Body of pancreas (tissue), 4 donors: ENCODE measurements around the gene NR6A1. TPM values are rescaled to one million over a fixed set of nuclear protein-coding genes. Genes with fewer than 3 reads are reported as not detected.

ENCODE experiments used
- ATAC-seq: fragments of 150-250 bp; one replicate; pipeline ENCODE4 v1.9.1; 2016
- DNase-seq, 4 donors: peaks; one replicate each; pipeline ENCODE4 v3.0.0-alpha.2; 2019
- H3K27ac ChIP-seq, 4 donors: fragments of 200-600 bp; sonication (generic); 1 replicate in 3 of 4; 2 replicates in 1 of 4; pipeline versions ENCODE4 v1.5.1 to v1.6.1; 2016 to 2019; ENCODE audit warnings: mild to moderate bottlenecking in 1 of 4, mixed read lengths in 1 of 4, moderate library complexity in 1 of 4
- H3K27me3 ChIP-seq, 2 donors: fragments of 200-600 bp; sonication (generic); one replicate each; pipeline ENCODE4 v1.6.0; 2016; ENCODE audit warnings: mild to moderate bottlenecking in 1 of 2
- H3K36me3 ChIP-seq, 2 donors: fragments of 200-600 bp; sonication (generic); replicated peaks in 1 of 2; 2 replicates each; pipeline ENCODE4 v1.5.1; 2016; ENCODE audit warnings: low read depth in 2 of 2; ENCODE audit not compliant: insufficient read depth in 1 of 2
- H3K4me1 ChIP-seq: fragments of 200-600 bp; sonication (generic); one replicate; pipeline ENCODE4 v1.6.0; 2016
- H3K4me3 ChIP-seq, 2 donors: fragments of 200-600 bp; sonication (generic); 1 replicate in 1 of 2; 2 replicates in 1 of 2; pipeline ENCODE4 v1.5.1; 2016 to 2019
- H3K9me3 ChIP-seq, 3 donors: fragments of 200-600 bp; sonication (generic); 1 replicate in 2 of 3; 2 replicates in 1 of 3; pipeline ENCODE4 v1.5.1; 2016
- POLR2A ChIP-seq, 3 donors: fragments of 450-650 bp; IDR thresholded peaks; one replicate each; pipeline ENCODE4 v1.6.1; 2016; ENCODE audit warnings: antibody characterized with exemption in 3 of 3, mild to moderate bottlenecking in 2 of 3
- WGBS, 2 donors: methylation state at CpG; one replicate each; pipeline ENCODE4 v1.1.5; 2017; 5-methylcytosine and 5-hydroxymethylcytosine counted together
- intact Hi-C: fragments of 100-400 bp; cut with DNase I; formaldehyde crosslinking; loops from one replicate; pipeline ENCODE4 v1.15.1; 2023
- total RNA-seq, 2 donors: library from RNA; depleted of rRNA; stranded (reverse); fragments of >200 nt; gene quantifications; one replicate each; pipeline ENCODE4 v1.1.0, GENCODE V29; 2016
- TF ChIP-seq, protein P1 (sequence below), 7 experiments: fragments of 450-650 bp in 4 of 7; fragments of 200-600 bp in 3 of 7; sonication (generic) in 3 of 7; IDR thresholded peaks; one replicate each; pipeline ENCODE4 v1.5.1; 2016 to 2019; ENCODE audit warnings: antibody characterized with exemption in 7 of 7

NR6A1 gene
- total RNA-seq, 2 donors from 2014 or later = 3.3 to 3.9 TPM

- Histone ChIP-seq H3K4me3 (no peak overlapping the region), H3K4me1 (peaks cover 46% of the 10 kb centered on the region), H3K27ac (peak overlapping the region in 2 of 4 donors; percentile 25 to 41), H3K36me3 (no peaks in the 10 kb centered on the region), H3K27me3 (no peaks in the 10 kb centered on the region), H3K9me3 (no peaks in the 10 kb centered on the region)
- DNase-seq (no peak), ATAC-seq (no peak)
- intact Hi-C loops = no loop called here
- no peak for TF ChIP-seq POLR2A (IDR thresholded peaks at IDR 0.05)
- TF ChIP-seq, protein P1, sequence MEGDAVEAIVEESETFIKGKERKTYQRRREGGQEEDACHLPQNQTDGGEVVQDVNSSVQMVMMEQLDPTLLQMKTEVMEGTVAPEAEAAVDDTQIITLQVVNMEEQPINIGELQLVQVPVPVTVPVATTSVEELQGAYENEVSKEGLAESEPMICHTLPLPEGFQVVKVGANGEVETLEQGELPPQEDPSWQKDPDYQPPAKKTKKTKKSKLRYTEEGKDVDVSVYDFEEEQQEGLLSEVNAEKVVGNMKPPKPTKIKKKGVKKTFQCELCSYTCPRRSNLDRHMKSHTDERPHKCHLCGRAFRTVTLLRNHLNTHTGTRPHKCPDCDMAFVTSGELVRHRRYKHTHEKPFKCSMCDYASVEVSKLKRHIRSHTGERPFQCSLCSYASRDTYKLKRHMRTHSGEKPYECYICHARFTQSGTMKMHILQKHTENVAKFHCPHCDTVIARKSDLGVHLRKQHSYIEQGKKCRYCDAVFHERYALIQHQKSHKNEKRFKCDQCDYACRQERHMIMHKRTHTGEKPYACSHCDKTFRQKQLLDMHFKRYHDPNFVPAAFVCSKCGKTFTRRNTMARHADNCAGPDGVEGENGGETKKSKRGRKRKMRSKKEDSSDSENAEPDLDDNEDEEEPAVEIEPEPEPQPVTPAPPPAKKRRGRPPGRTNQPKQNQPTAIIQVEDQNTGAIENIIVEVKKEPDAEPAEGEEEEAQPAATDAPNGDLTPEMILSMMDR (IDR thresholded peaks at IDR 0.05) = no peak
- WGBS, 2 donors = 85 to 97% methylated on average over 2 of the region's 2 CpGs
Observed at GRCh38 chr9:124759327-124759726, 11.8 kb downstream of the NR6A1 start.

DNA sequence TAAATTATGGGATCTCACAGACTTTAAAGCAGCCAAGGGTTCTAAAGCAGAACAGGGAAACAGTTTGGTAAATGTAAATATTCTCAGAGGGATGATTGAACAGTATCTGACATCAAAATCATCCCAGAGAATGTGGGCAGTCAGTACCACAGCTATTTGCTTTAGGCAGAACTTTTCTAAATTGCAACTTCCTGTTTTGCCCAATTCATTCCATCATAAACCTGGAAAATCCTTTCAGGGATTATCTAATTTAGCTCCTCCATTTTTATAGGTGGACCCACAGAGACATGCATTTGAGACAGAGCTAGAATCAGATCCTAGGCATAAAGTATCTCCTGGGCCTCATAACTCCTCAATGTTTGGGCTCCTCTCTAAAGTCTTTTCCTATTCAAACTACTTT lies 12.4 kb downstream of the NR6A1 start:
- peaks cover 52% of the 10 kb centered on the region for H3K4me1 ChIP-seq
- intact Hi-C loops = no loop called here
- TF ChIP-seq, protein P1 (IDR thresholded peaks at IDR 0.05) = no peak
- TF ChIP-seq POLR2A (IDR thresholded peaks at IDR 0.05) = no peak
- no peaks in the 10 kb centered on the region for H3K36me3 ChIP-seq
- no peak overlapping the region for H3K4me3 ChIP-seq
- ATAC-seq (no peak), DNase-seq (no peak)
- H3K9me3 ChIP-seq = no peaks in the 10 kb centered on the region
- H3K27me3 ChIP-seq = no peaks in the 10 kb centered on the region
- H3K27ac ChIP-seq = peak overlapping the region in 2 of 4 donors; percentile 25 to 41

DNA sequence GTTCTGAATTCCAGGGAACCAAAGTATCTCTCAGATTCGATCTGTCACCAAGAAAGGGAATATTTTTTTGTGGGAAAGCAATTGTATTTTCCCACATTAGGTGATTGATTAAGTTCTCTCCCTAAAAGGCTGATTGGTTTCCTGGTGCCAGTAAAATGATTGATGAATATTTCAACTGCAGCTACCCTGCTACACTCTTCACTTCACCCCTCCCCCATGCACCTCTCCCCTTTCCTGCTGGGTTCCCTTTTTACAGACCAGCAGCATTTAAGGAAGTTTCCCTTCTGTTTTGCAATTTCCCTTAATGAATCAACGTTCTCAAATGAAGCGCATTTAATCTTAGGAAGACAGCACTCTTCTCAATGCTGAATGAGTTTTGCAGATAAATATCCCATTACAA lies 13.1 kb downstream of the NR6A1 start:
- ATAC-seq (peak; percentile 30), DNase-seq (peak in 2 of 4 donors; percentile 24 to 36)
- Histone ChIP-seq H3K36me3 (no peaks in the 10 kb centered on the region), H3K9me3 (no peaks in the 10 kb centered on the region), H3K27ac (peak overlapping the region in 3 of 4 donors; percentile 26 to 41 (median 36)), H3K4me1 (peaks cover 50% of the 10 kb centered on the region), H3K4me3 (no peak overlapping the region), H3K27me3 (no peaks in the 10 kb centered on the region)
- intact Hi-C loops = no loop called here
- WGBS, 2 donors = 17 to 19% methylated on average over 3 of the region's 3 CpGs
- TF ChIP-seq, protein P1 (IDR thresholded peaks at IDR 0.05) = no peak
- no peak for TF ChIP-seq POLR2A (IDR thresholded peaks at IDR 0.05)

- DNase-seq (no peak), ATAC-seq (no peak)
- WGBS, 2 donors = 6 to 11% methylated on average over 6 of the region's 6 CpGs
- H3K27ac ChIP-seq = peak overlapping the region in 3 of 4 donors; percentile 26 to 41 (median 36)
- intact Hi-C loops = no loop called here
- H3K9me3 ChIP-seq = no peaks in the 10 kb centered on the region
- TF ChIP-seq, protein P1 (IDR thresholded peaks at IDR 0.05) = no peak
- no peaks in the 10 kb centered on the region for H3K27me3 ChIP-seq
- H3K36me3 ChIP-seq = no peaks in the 10 kb centered on the region
- no peak overlapping the region for H3K4me3 ChIP-seq
- peaks cover 47% of the 10 kb centered on the region for H3K4me1 ChIP-seq
Observed at GRCh38 chr9:124757616-124758015, 13.5 kb downstream of the NR6A1 start.

DNA sequence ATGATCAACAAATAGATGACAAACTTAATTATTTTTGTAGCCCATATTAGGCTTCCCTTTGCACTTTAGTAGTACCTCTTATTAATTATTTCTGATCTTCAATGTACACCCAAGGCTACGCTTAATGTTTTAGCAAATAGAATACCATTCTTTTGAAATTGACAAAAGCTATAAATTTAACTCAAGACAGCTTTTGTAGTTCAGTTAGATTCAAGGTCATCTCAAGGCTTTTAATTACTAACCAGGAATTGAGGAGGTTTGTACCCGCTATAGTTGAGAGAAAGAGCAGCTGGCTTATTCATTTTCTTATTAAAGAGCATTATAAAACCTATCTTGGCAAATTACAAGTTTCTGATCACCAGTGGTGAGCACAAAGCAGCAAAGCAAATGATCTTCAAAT lies 15.1 kb downstream of the NR6A1 start:
- Histone ChIP-seq H3K27ac (peak overlapping the region in 1 of 4 donors; percentile 14), H3K4me3 (no peak overlapping the region), H3K27me3 (no peaks in the 10 kb centered on the region), H3K4me1 (peaks cover 47% of the 10 kb centered on the region), H3K36me3 (no peaks in the 10 kb centered on the region), H3K9me3 (no peaks in the 10 kb centered on the region)
- DNase-seq (no peak), ATAC-seq (no peak)
- TF ChIP-seq, protein P1 (IDR thresholded peaks at IDR 0.05) = no peak
- TF ChIP-seq POLR2A (IDR thresholded peaks at IDR 0.05) = no peak
- intact Hi-C loops = no loop called here
- 20 to 23% methylated on average over 2 of the region's 2 CpGs for WGBS, 2 donors
